Neural cell (in vitro differentiated cells): ENCODE measurements around the gene SLC12A3. TPM values are rescaled to one million over a fixed set of nuclear protein-coding genes. Genes with fewer than 3 reads are reported as not detected.
A peak's percentile ranks its signal among the peaks of the same experiment; 100 is the strongest.

Experiments used
- H2AFZ ChIP-seq: fragments of 200-600, 300-800 bp; sonication (generic), shearing (Covaris generic); 2 replicates; pipeline ENCODE4 v1.6.0; 2014; ENCODE audit warnings: low read depth, mild to moderate bottlenecking, antibody characterized with exemption, low read length, moderate library complexity
- H3F3A ChIP-seq: fragments of 200-600 bp; shearing (Covaris generic); 2 replicates; pipeline ENCODE4 v1.6.1; 2016; ENCODE audit warnings: mild to moderate bottlenecking, moderate library complexity, mixed read lengths, antibody characterized with exemption, low read length; ENCODE audit not compliant: insufficient read depth, poor library complexity, severe bottlenecking
- H3K27ac ChIP-seq: fragments of 200-600, 300-800 bp; sonication (generic), shearing (Covaris generic); 2 replicates; pipeline ENCODE4 v1.5.1; 2014; ENCODE audit warnings: mild to moderate bottlenecking, low read length, moderate library complexity
- H3K27me3 ChIP-seq: fragments of 300-800, 200-600 bp; sonication (generic), shearing (Covaris generic); 2 replicates; pipeline ENCODE4 v1.6.0; 2014; ENCODE audit warnings: mild to moderate bottlenecking, low read depth, low read length, moderate library complexity; ENCODE audit not compliant: insufficient read depth
- H3K36me3 ChIP-seq: fragments of 300-800, 200-600 bp; sonication (generic), shearing (Covaris generic); 2 replicates; pipeline ENCODE4 v1.5.1; 2014; ENCODE audit warnings: mild to moderate bottlenecking, antibody characterized with exemption, low read length, moderate library complexity; ENCODE audit not compliant: insufficient read depth
- H3K4me2 ChIP-seq: fragments of 300-800, 200-600 bp; sonication (generic), shearing (Covaris generic); 2 replicates; pipeline ENCODE4 v1.6.0; 2014; ENCODE audit warnings: mild to moderate bottlenecking, low read length
- H3K4me3 ChIP-seq: fragments of 300-800, 200-600 bp; sonication (generic), shearing (Covaris generic); 2 replicates; pipeline ENCODE4 v1.5.1; 2014; ENCODE audit warnings: mild to moderate bottlenecking, low read length, moderate library complexity
- H3K79me2 ChIP-seq: fragments of 200-600 bp; shearing (Covaris generic); replicated peaks from 2 replicates; pipeline ENCODE4 v1.6.0; 2014; ENCODE audit warnings: mild to moderate bottlenecking, low read length, moderate library complexity; ENCODE audit not compliant: insufficient read depth
- H3K9ac ChIP-seq: fragments of 300-800, 200-600 bp; sonication (generic), shearing (Covaris generic); 2 replicates; pipeline ENCODE4 v1.6.1; 2016; ENCODE audit warnings: mild to moderate bottlenecking, low read length, mixed read lengths
- H3K9me2 ChIP-seq: fragments of 200-600 bp; shearing (Covaris generic); 2 replicates; pipeline ENCODE4 v1.6.1; 2016; ENCODE audit warnings: mild to moderate bottlenecking, low read length, mixed read lengths; ENCODE audit not compliant: insufficient read depth
- H3K9me3 ChIP-seq: fragments of 200-600, 300-800 bp; sonication (generic), shearing (Covaris generic); 2 replicates; pipeline ENCODE4 v1.6.1; 2016; ENCODE audit warnings: mild to moderate bottlenecking, mixed run types, low read length, moderate library complexity, mixed read lengths
- H4K20me1 ChIP-seq: fragments of 200-600 bp; shearing (Covaris generic); 2 replicates; pipeline ENCODE4 v1.6.1; 2016; ENCODE audit warnings: mild to moderate bottlenecking, mixed run types; ENCODE audit not compliant: insufficient read depth
- CTCF ChIP-seq: fragments of 450-650 bp; IDR thresholded peaks from 2 replicates; pipeline ENCODE4 v1.5.1; 2014; ENCODE audit warnings: antibody characterized with exemption, mild to moderate bottlenecking, moderate library complexity; ENCODE audit not compliant: poor library complexity, severe bottlenecking
- EZH2 ChIP-seq: fragments of 200-600, 300-800 bp; shearing (Covaris generic), sonication (generic); IDR thresholded peaks from 2 replicates; pipeline ENCODE4 v1.6.1; 2014; ENCODE audit warnings: antibody characterized with exemption, low read length, borderline replicate concordance, mild to moderate bottlenecking; ENCODE audit not compliant: insufficient read depth, poor library complexity, severe bottlenecking
- MXI1 ChIP-seq: fragments of 450-650 bp; conservative IDR thresholded peaks from 2 replicates; pipeline ENCODE4 v1.6.1; 2014; ENCODE audit warnings: antibody characterized with exemption, mild to moderate bottlenecking; ENCODE audit not compliant: poor library complexity, severe bottlenecking
- RAD21 ChIP-seq: fragments of 450-650 bp; conservative IDR thresholded peaks from 2 replicates; pipeline ENCODE4 v1.6.1; 2014; ENCODE audit warnings: antibody characterized with exemption, mild to moderate bottlenecking, moderate library complexity
- SMC3 ChIP-seq: fragments of 450-650 bp; conservative IDR thresholded peaks from 2 replicates; pipeline ENCODE4 v1.6.1; 2014; ENCODE audit warnings: antibody characterized with exemption, mild to moderate bottlenecking, moderate library complexity; ENCODE audit not compliant: poor library complexity
- polyA plus RNA-seq: library from polyadenylated mRNA; depleted of rRNA; stranded (reverse); fragments of >200 nt; gene quantifications from 2 replicates; pipeline ENCODE4 v1.2.3, GENCODE V29; 2014
- small RNA-seq, 3 experiments: library from RNA; depleted of rRNA; stranded (forward); fragments of <200 nt; gene quantifications; one replicate each; pipeline ENCODE3, GENCODE V24; 2012

The SLC12A3 gene
- polyA plus RNA-seq, 1 donor from 2014 or later: 0.09 TPM

GRCh38 chr16:56964243-56965148 is 99.5 kb downstream of the SLC12A3 start:
- H3K27ac ChIP-seq: no peak overlapping the region
- no peaks in the 10 kb centered on the region for H3K9me3 ChIP-seq
- H3K9ac ChIP-seq: no peak overlapping the region
- no peaks in the 10 kb centered on the region for H3K9me2 ChIP-seq
- H3F3A ChIP-seq: no peaks in the 10 kb centered on the region
- no peaks in the 10 kb centered on the region for H3K79me2 ChIP-seq
- no peaks in the 10 kb centered on the region for H4K20me1 ChIP-seq
- peak; percentile 49 for TF ChIP-seq CTCF
- no peak for TF ChIP-seq RAD21
- no peak for TF ChIP-seq EZH2
- no peak for TF ChIP-seq MXI1
- TF ChIP-seq SMC3: no peak
- H3K36me3 ChIP-seq: no peaks in the 10 kb centered on the region
- H3K4me3 ChIP-seq: no peak overlapping the region
- H3K4me2 ChIP-seq: no peak overlapping the region
- no peaks in the 10 kb centered on the region for H3K27me3 ChIP-seq
- no peak overlapping the region for H2AFZ ChIP-seq

Small RNA genes within 50 kb of the gene (small RNA-seq; reads per million reads assigned to genes)
- 38.0 to 52.4 (median 43.6) reads per million in 3 experiments for gene MIR138-2

Other genes with a start within 250 kb of the SLC12A3 start
- gene MT1E, start 239.4 kb upstream of the SLC12A3 start, polyA plus RNA-seq: not detected in 2 replicates
- not detected in 2 replicates for gene MT1M, start 232.5 kb upstream of the SLC12A3 start, polyA plus RNA-seq
- not detected in 2 replicates for gene MT1A, start 226.5 kb upstream of the SLC12A3 start, polyA plus RNA-seq
- gene MT1B, start 213.3 kb upstream of the SLC12A3 start, polyA plus RNA-seq: not detected in 2 replicates
- 1.8 and 1.9 TPM in 2 replicates for gene MT1F, start 207.2 kb upstream of the SLC12A3 start, polyA plus RNA-seq
- not detected in 2 replicates for gene MT1G, start 197.1 kb upstream of the SLC12A3 start, polyA plus RNA-seq
- gene MT1H, start 195.4 kb upstream of the SLC12A3 start, polyA plus RNA-seq: not detected in 2 replicates
- gene MT1X, start 182.7 kb upstream of the SLC12A3 start, polyA plus RNA-seq: 3.0 and 8.1 TPM in 2 replicates
- 237 and 264 TPM in 2 replicates for gene NUP93, start 135.1 kb upstream of the SLC12A3 start, polyA plus RNA-seq
- gene HERPUD1, start 66.9 kb downstream of the SLC12A3 start, polyA plus RNA-seq: 76.0 and 98.7 TPM in 2 replicates
- gene CETP, start 96.7 kb downstream of the SLC12A3 start, polyA plus RNA-seq: not detected in 2 replicates
- gene NLRC5, start 124.3 kb downstream of the SLC12A3 start, polyA plus RNA-seq: not detected in 2 replicates
- gene CPNE2, start 227.4 kb downstream of the SLC12A3 start, polyA plus RNA-seq: 16.4 and 18.6 TPM in 2 replicates